Fibroblast of peridontal ligament (primary cell): ENCODE results near the gene FXYD3.

Experiments used
- DNase-seq: peaks from one replicate; pipeline ENCODE4 v3.0.0-alpha.2; 2010; ENCODE audit errors: extremely low read depth

Gene FXYD3

GRCh38 chr19:35115177-35115951 is at the start of gene FXYD3:
Gene FXYD3, plus strand, starts transcription at chr19:35115823. Its CDS starts 3,554 bp downstream, at chr19:35119377.
- no peak for DNase-seq

- no peak for DNase-seq
These were observed 49.5 kb upstream of the FXYD3 start for GRCh38 chr19:35066121-35066520.

- DNase-seq: peak; percentile 84
These were observed 48.7 kb upstream of the FXYD3 start for GRCh38 chr19:35066691-35067563.

GRCh38 chr19:35068941-35069634 is 46.5 kb upstream of the FXYD3 start:
- no peak for DNase-seq

GRCh38 chr19:35069696-35070095 is 45.9 kb upstream of the FXYD3 start:
- DNase-seq: peak; percentile 18

- no peak for DNase-seq
These were observed 45.2 kb upstream of the FXYD3 start for GRCh38 chr19:35070471-35070870.

- DNase-seq: no peak
These were observed 42.1 kb upstream of the FXYD3 start for GRCh38 chr19:35073516-35073915.

- no peak for DNase-seq
These were observed 41.7 kb upstream of the FXYD3 start for GRCh38 chr19:35073941-35074340.

- no peak for DNase-seq
These were observed 41.0 kb upstream of the FXYD3 start for GRCh38 chr19:35074426-35075201.

GRCh38 chr19:35075202-35076025 is 40.2 kb upstream of the FXYD3 start:
- no peak for DNase-seq

- no peak for DNase-seq
These were observed 39.6 kb upstream of the FXYD3 start for GRCh38 chr19:35076026-35076370.

- no peak for DNase-seq
These were observed 39.0 kb upstream of the FXYD3 start for GRCh38 chr19:35076657-35077056.

GRCh38 chr19:35077411-35078223 is 38.0 kb upstream of the FXYD3 start:
- DNase-seq: no peak

GRCh38 chr19:35079826-35080225 is 35.8 kb upstream of the FXYD3 start:
- DNase-seq: no peak

- no peak for DNase-seq
These were observed 34.9 kb upstream of the FXYD3 start for GRCh38 chr19:35080613-35081170.

- no peak for DNase-seq
These were observed 34.4 kb upstream of the FXYD3 start for GRCh38 chr19:35081201-35081600.

- no peak for DNase-seq
These were observed 31.7 kb upstream of the FXYD3 start for GRCh38 chr19:35083691-35084508.

GRCh38 chr19:35084509-35084762 is 31.2 kb upstream of the FXYD3 start:
- no peak for DNase-seq

- no peak for DNase-seq
These were observed 29.7 kb upstream of the FXYD3 start for GRCh38 chr19:35085947-35086346.
